HG03064 (cell line): Measurements from ENCODE around the gene OR14A16.

Source experiments
- ATAC-seq: cut with Tn5 transposase; IDR thresholded peaks from one replicate; pipeline ENCODE4 v1.9.1; 2021; ENCODE audit warnings: low read depth; ENCODE audit not compliant: unreplicated experiment

The OR14A16 gene, protein sequence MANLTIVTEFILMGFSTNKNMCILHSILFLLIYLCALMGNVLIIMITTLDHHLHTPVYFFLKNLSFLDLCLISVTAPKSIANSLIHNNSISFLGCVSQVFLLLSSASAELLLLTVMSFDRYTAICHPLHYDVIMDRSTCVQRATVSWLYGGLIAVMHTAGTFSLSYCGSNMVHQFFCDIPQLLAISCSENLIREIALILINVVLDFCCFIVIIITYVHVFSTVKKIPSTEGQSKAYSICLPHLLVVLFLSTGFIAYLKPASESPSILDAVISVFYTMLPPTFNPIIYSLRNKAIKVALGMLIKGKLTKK

GRCh38 chr1:247824023-247824422 lies at the start of gene OR14A16:
Gene OR14A16, minus strand, starts transcription at chr1:247824119. Its CDS starts 8,390 bp downstream, at chr1:247815729.
- no peak for ATAC-seq

GRCh38 chr1:247865416-247865815 lies 41.5 kb upstream of the OR14A16 start:
- no peak for ATAC-seq

DNA sequence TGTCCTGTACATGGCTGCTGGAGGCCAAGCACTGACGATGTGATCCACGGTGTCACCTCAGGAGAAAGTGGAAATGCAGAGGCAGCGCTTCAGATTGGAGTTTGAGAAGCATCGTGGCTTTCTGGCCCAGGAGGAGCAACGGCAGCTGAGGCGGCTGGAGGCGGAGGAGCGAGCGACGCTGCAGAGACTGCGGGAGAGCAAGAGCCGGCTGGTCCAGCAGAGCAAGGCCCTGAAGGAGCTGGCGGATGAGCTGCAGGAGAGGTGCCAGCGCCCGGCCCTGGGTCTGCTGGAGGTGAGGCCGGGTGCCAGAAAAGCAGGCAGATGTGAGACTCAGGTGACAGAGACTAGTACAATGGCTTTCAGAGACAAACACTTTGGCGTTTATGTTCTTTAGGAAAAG lies 40.7 kb upstream of the OR14A16 start:
- ATAC-seq = no peak

GRCh38 chr1:247862756-247863155 lies 38.8 kb upstream of the OR14A16 start:
- no peak for ATAC-seq

GRCh38 chr1:247857985-247858619 lies 34.2 kb upstream of the OR14A16 start:
- no peak for ATAC-seq

GRCh38 chr1:247857069-247857984 lies 33.4 kb upstream of the OR14A16 start, which contains the start of gene TRIM58:
Gene TRIM58, plus strand, starts transcription at chr1:247857187. Its CDS starts 60 bp downstream, at chr1:247857247.
- peak; percentile 49 for ATAC-seq

DNA sequence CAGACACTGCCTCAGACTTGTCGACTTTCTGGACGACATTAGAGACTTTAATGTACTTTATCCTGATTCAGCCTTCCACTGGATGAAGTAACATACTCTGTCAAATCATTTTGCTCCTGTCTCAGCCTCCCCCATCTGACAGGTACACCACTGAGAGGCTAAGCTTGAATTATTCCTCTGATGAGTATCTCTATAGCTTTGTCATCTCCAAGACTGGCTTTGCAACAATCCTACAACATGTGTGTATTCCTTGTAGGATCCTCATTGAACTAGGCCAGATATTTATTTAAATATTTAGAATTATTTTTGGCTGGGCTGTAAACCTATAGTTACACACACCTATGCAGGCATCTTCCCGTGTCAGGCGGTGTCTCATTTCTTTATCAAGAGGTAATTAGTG lies 32.0 kb upstream of the OR14A16 start:
- ATAC-seq = no peak

GRCh38 chr1:247854899-247855545 lies 31.1 kb upstream of the OR14A16 start:
- ATAC-seq = no peak

DNA sequence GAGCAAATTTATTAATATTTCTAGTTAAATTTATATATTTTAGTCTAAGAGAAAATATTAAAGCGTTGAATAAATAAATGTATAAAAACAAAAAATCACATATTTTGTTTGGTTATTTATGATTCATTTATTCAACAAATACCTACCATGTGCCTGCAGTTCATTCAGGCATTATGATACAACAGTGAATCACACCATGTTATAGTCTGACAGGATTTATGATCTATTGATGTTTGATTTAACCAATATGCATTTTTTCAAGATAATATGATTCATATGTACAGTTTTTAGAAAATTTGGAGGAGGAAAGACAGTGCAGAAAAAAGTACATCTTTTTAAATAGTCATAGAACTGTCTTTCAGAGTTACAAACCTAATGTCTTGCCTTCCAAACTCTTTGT lies 25.7 kb upstream of the OR14A16 start:
- no peak for ATAC-seq

GRCh38 chr1:247848346-247848745 lies 24.4 kb upstream of the OR14A16 start:
- ATAC-seq = no peak

DNA sequence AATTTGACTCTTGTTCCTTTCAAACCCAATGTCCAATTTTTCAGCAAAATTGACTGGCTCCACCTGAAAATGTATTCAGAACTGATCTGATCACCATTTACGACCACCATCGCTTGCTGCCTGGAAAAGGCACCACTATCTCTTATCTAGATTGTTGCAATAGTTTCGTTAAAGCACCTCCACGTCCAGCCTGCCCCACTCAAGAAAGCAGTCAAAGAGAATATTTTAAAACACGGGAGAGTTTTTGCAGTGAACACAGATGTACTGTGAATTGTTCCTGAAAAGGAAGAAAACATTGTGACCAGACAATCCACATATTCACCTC lies 21.7 kb upstream of the OR14A16 start:
- no peak for ATAC-seq

- ATAC-seq = no peak
Observed at GRCh38 chr1:247845011-247845692, 21.2 kb upstream of the OR14A16 start.

- no peak for ATAC-seq
Observed at GRCh38 chr1:247843411-247843810, 19.5 kb upstream of the OR14A16 start.

- ATAC-seq = no peak
Observed at GRCh38 chr1:247841796-247842195, 17.9 kb upstream of the OR14A16 start, which contains the start of gene OR11L1. Gene OR11L1, minus strand, starts transcription at chr1:247841896. Its CDS starts 0 bp downstream, at chr1:247841896.

DNA sequence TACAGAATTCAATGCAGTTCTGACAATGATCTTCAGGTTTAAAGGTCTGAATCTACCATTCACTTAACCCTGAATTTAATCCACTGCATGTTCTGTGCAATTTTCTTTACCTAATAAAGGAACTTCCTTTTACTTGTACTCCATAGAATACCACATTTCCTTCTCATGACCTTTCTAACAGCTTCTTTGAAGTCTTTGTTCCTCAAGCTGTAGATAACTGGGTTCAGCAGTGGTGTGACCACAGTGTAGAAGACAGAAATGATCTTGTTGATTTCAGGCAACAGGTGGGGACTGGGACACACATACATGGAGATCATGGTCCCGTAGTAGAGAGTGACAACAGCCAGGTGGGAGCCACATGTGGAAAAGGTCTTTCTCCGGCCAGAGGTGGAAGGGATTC lies 16.9 kb upstream of the OR14A16 start:
- no peak for ATAC-seq

- no peak for ATAC-seq
Observed at GRCh38 chr1:247833601-247834000, 9.7 kb upstream of the OR14A16 start.

- no peak for ATAC-seq
Observed at GRCh38 chr1:247829656-247830055, 5.7 kb upstream of the OR14A16 start.

DNA sequence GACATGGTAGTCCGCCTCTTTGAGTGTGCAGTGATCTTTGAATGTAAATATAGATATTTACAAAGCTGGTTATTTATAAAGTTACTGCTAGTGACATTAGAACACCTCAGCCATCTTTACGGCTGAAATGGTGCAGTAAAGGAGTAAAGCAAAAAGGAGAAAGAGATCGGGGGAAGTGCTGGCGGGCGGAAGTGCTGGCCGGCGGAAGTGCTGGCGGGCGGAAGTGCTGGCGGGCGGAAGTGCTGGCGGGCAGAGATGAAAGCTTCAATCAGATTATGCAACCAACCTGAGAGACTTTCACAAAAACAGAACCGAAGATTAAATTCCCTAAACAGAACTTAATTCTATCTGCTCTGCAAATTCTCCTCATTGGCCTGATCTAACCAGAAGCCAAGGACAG lies 1.4 kb upstream of the OR14A16 start:
- no peak for ATAC-seq

GRCh38 chr1:247822060-247822459 lies 1.9 kb downstream of the OR14A16 start:
- no peak for ATAC-seq

- no peak for ATAC-seq
Observed at GRCh38 chr1:247812637-247813036, 11.3 kb downstream of the OR14A16 start.
